SJCRH30 (cell line): ENCODE data around the gene PERP. TPM values are rescaled to one million over a fixed set of nuclear protein-coding genes. Genes with fewer than 3 reads are reported as not detected.

Experiments
- DNase-seq, 2 experiments: peaks; one replicate each; pipeline ENCODE4 v3.0.0-alpha.2; 2015 to 2020
- H3K27ac ChIP-seq: fragments of 250-450 bp; sonication (Bioruptor Pico); 2 replicates; pipeline ENCODE4 v1.5.1; 2020; ENCODE audit warnings: mild to moderate bottlenecking, moderate library complexity
- H3K27me3 ChIP-seq: fragments of 250-450 bp; sonication (Bioruptor Pico); 2 replicates; pipeline ENCODE4 v1.5.1; 2020; ENCODE audit warnings: mild to moderate bottlenecking, moderate library complexity
- H3K36me3 ChIP-seq: fragments of 250-450 bp; sonication (Bioruptor Pico); 2 replicates; pipeline ENCODE4 v1.5.1; 2020; ENCODE audit warnings: mild to moderate bottlenecking, moderate library complexity
- H3K4me1 ChIP-seq: fragments of 250-450 bp; sonication (Bioruptor Pico); 2 replicates; pipeline ENCODE4 v1.5.1; 2020; ENCODE audit warnings: mild to moderate bottlenecking, moderate library complexity
- H3K4me3 ChIP-seq: fragments of 250-450 bp; sonication (Bioruptor Pico); 2 replicates; pipeline ENCODE4 v1.5.1; 2020; ENCODE audit warnings: mild to moderate bottlenecking, moderate library complexity
- H3K9me3 ChIP-seq: fragments of 250-450 bp; sonication (Bioruptor Pico); replicated peaks from 2 replicates; pipeline ENCODE4 v1.5.1; 2020; ENCODE audit warnings: mild to moderate bottlenecking, moderate library complexity
- total RNA-seq: library from RNA; depleted of rRNA; stranded (reverse); fragments of >200 nt; shearing (Covaris generic); gene quantifications from 2 replicates; pipeline ENCODE4 v1.2.3, GENCODE V29; 2014

Gene PERP
- total RNA-seq, 1 experiment from 2014 or later = 5.4 TPM

- Histone ChIP-seq H3K4me1 (peaks cover 6% of the 10 kb centered on the region), H3K27me3 (no peaks in the 10 kb centered on the region), H3K36me3 (no peaks in the 10 kb centered on the region), H3K9me3 (no peaks in the 10 kb centered on the region), H3K27ac (no peak overlapping the region), H3K4me3 (no peak overlapping the region)
- no peak for DNase-seq
Measured at GRCh38 chr6:138110229-138110628, 3.0 kb upstream of the PERP start.

GRCh38 chr6:138109042-138109997, 2.1 kb upstream of the PERP start:
- H3K27ac ChIP-seq = no peak overlapping the region
- 0 out of 2 replicates have a peak, but pooled peaks cover 2% of the 10 kb centered on the region for H3K4me1 ChIP-seq
- H3K9me3 ChIP-seq = no peaks in the 10 kb centered on the region
- H3K36me3 ChIP-seq = no peaks in the 10 kb centered on the region
- DNase-seq = peak; percentile 58 to 87
- no peak overlapping the region for H3K4me3 ChIP-seq
- H3K27me3 ChIP-seq = no peaks in the 10 kb centered on the region

- DNase-seq = no peak
- H3K36me3 ChIP-seq = no peaks in the 10 kb centered on the region
- H3K4me1 ChIP-seq = 0 out of 2 replicates have a peak, but pooled peaks cover 2% of the 10 kb centered on the region
- H3K27ac ChIP-seq = no peak overlapping the region
- no peaks in the 10 kb centered on the region for H3K27me3 ChIP-seq
- peak overlapping the region; percentile 92 for H3K4me3 ChIP-seq
- no peaks in the 10 kb centered on the region for H3K9me3 ChIP-seq
Measured at GRCh38 chr6:138107752-138108592, 753 bp upstream of the PERP start.

GRCh38 chr6:138106665-138107077, 548 bp downstream of the PERP start:
- no peak overlapping the region; the same call in 1 of the 2 replicates for H3K27ac ChIP-seq
- no peak for DNase-seq
- peak overlapping the region; percentile 92 for H3K4me3 ChIP-seq
- H3K27me3 ChIP-seq = no peaks in the 10 kb centered on the region
- no peaks in the 10 kb centered on the region for H3K36me3 ChIP-seq
- 0 out of 2 replicates have a peak, but pooled peaks cover 2% of the 10 kb centered on the region for H3K4me1 ChIP-seq
- H3K9me3 ChIP-seq = no peaks in the 10 kb centered on the region

GRCh38 chr6:138105880-138106664, 1.1 kb downstream of the PERP start:
- 0 out of 2 replicates have a peak, but pooled peaks cover 2% of the 10 kb centered on the region for H3K4me1 ChIP-seq
- no peaks in the 10 kb centered on the region for H3K9me3 ChIP-seq
- H3K36me3 ChIP-seq = no peaks in the 10 kb centered on the region
- no peak overlapping the region for H3K27ac ChIP-seq
- H3K4me3 ChIP-seq = peak overlapping the region; percentile 92
- peak in 1 of 2 experiments; percentile 17 for DNase-seq
- no peaks in the 10 kb centered on the region for H3K27me3 ChIP-seq

- Histone ChIP-seq H3K27me3 (no peaks in the 10 kb centered on the region), H3K4me3 (no peak overlapping the region), H3K9me3 (no peaks in the 10 kb centered on the region), H3K36me3 (no peaks in the 10 kb centered on the region), H3K4me1 (0 out of 2 replicates have a peak, but pooled peaks cover 2% of the 10 kb centered on the region), H3K27ac (no peak overlapping the region)
- DNase-seq = no peak
Measured at GRCh38 chr6:138105446-138105845, 1.8 kb downstream of the PERP start.

- H3K4me3 ChIP-seq = no peak overlapping the region
- no peak overlapping the region for H3K27ac ChIP-seq
- H3K27me3 ChIP-seq = no peaks in the 10 kb centered on the region
- H3K4me1 ChIP-seq = 0 out of 2 replicates have a peak, but pooled peaks cover 2% of the 10 kb centered on the region
- H3K9me3 ChIP-seq = no peaks in the 10 kb centered on the region
- H3K36me3 ChIP-seq = no peaks in the 10 kb centered on the region
- no peak for DNase-seq
Measured at GRCh38 chr6:138104618-138105213, 2.5 kb downstream of the PERP start.

GRCh38 chr6:138103871-138104270, 3.3 kb downstream of the PERP start:
- no peaks in the 10 kb centered on the region for H3K27me3 ChIP-seq
- H3K4me1 ChIP-seq = no peaks in the 10 kb centered on the region
- H3K4me3 ChIP-seq = no peak overlapping the region
- H3K9me3 ChIP-seq = no peaks in the 10 kb centered on the region
- DNase-seq = no peak
- H3K27ac ChIP-seq = no peak overlapping the region
- no peaks in the 10 kb centered on the region for H3K36me3 ChIP-seq

- H3K27me3 ChIP-seq = no peaks in the 10 kb centered on the region
- no peak overlapping the region for H3K4me3 ChIP-seq
- no peak overlapping the region for H3K27ac ChIP-seq
- no peaks in the 10 kb centered on the region for H3K36me3 ChIP-seq
- no peak for DNase-seq
- no peaks in the 10 kb centered on the region for H3K4me1 ChIP-seq
- H3K9me3 ChIP-seq = no peaks in the 10 kb centered on the region
Measured at GRCh38 chr6:138101946-138102731, 5.1 kb downstream of the PERP start.

- no peaks in the 10 kb centered on the region for H3K27me3 ChIP-seq
- no peaks in the 10 kb centered on the region for H3K36me3 ChIP-seq
- no peaks in the 10 kb centered on the region for H3K9me3 ChIP-seq
- no peak for DNase-seq
- H3K4me1 ChIP-seq = no peaks in the 10 kb centered on the region
- no peak overlapping the region for H3K27ac ChIP-seq
- H3K4me3 ChIP-seq = no peak overlapping the region
Measured at GRCh38 chr6:138099832-138100231, 7.4 kb downstream of the PERP start.

- Histone ChIP-seq H3K27ac (no peak overlapping the region), H3K36me3 (no peaks in the 10 kb centered on the region), H3K4me1 (no peaks in the 10 kb centered on the region), H3K27me3 (no peaks in the 10 kb centered on the region), H3K9me3 (no peaks in the 10 kb centered on the region), H3K4me3 (no peak overlapping the region)
- DNase-seq = no peak
Measured at GRCh38 chr6:138098306-138098705, 8.9 kb downstream of the PERP start.

- H3K4me1 ChIP-seq = no peaks in the 10 kb centered on the region
- H3K4me3 ChIP-seq = no peak overlapping the region
- no peak overlapping the region for H3K27ac ChIP-seq
- H3K36me3 ChIP-seq = no peaks in the 10 kb centered on the region
- H3K27me3 ChIP-seq = no peaks in the 10 kb centered on the region
- no peak for DNase-seq
- H3K9me3 ChIP-seq = no peaks in the 10 kb centered on the region
Measured at GRCh38 chr6:138094260-138094659, 13.0 kb downstream of the PERP start.

- Histone ChIP-seq H3K9me3 (no peaks in the 10 kb centered on the region), H3K27ac (no peak overlapping the region), H3K36me3 (no peaks in the 10 kb centered on the region), H3K27me3 (no peaks in the 10 kb centered on the region), H3K4me1 (no peaks in the 10 kb centered on the region), H3K4me3 (no peak overlapping the region)
- no peak for DNase-seq
Measured at GRCh38 chr6:138093632-138094031, 13.6 kb downstream of the PERP start.
